ENCODE data around the gene ATXN1.

ATXN1 gene

GRCh38 chr6:16555550-16555949 lies 205.7 kb downstream of the ATXN1 start:
- H3K27ac ChIP-seq (ENCODE audit: extremely low read depth, low read depth, low read length): no peak overlapping the region
- no peak overlapping the region for H3K4me3 ChIP-seq (ENCODE audit: low read depth, low read length)
- H3K4me1 ChIP-seq (ENCODE audit: control insufficient read depth, insufficient read depth, low read length): no peaks in the 10 kb centered on the region
- H3K9me3 ChIP-seq (ENCODE audit: control insufficient read depth, insufficient read depth, low read depth, low read length): no peaks in the 10 kb centered on the region
- POLR2A ChIA-PET: no interaction called here
- CTCF ChIA-PET: no interaction called here
- H3K36me3 ChIP-seq (ENCODE audit: control insufficient read depth in 2 of 2, insufficient read depth in 1 of 2, low read length in 2 of 2): no peaks in the 10 kb centered on the region; a peak in 1 of 3 replicates
- TF ChIP-seq, protein P1, sequence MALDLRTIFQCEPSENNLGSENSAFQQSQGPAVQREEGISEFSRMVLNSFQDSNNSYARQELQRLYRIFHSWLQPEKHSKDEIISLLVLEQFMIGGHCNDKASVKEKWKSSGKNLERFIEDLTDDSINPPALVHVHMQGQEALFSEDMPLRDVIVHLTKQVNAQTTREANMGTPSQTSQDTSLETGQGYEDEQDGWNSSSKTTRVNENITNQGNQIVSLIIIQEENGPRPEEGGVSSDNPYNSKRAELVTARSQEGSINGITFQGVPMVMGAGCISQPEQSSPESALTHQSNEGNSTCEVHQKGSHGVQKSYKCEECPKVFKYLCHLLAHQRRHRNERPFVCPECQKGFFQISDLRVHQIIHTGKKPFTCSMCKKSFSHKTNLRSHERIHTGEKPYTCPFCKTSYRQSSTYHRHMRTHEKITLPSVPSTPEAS (tag by site-specific recombination; IDR thresholded peaks at IDR 0.05): no peak
- no peak for TF ChIP-seq ZNF571 (tag by site-specific recombination; IDR thresholded peaks at IDR 0.05)
- no peak for TF ChIP-seq ZNF549 (tag by site-specific recombination; IDR thresholded peaks at IDR 0.05)
- TF ChIP-seq ZNF658 (tag by site-specific recombination; IDR thresholded peaks at IDR 0.05): no peak
- no peak for TF ChIP-seq ZBTB48 (tag by site-specific recombination; IDR thresholded peaks at IDR 0.05)
- TF ChIP-seq SP2 (tag by site-specific recombination; IDR thresholded peaks at IDR 0.05): no peak
- TF ChIP-seq WT1 (tag by site-specific recombination; IDR thresholded peaks at IDR 0.05): no peak
- TF ChIP-seq ZFP69B (tag by site-specific recombination; IDR thresholded peaks at IDR 0.05): no peak
- no peak for TF ChIP-seq ZNF473 (tag by site-specific recombination; IDR thresholded peaks at IDR 0.05)
- no peak for TF ChIP-seq ZNF544 (tag by site-specific recombination; IDR thresholded peaks at IDR 0.05)
- TF ChIP-seq ZFP3 (tag by site-specific recombination; IDR thresholded peaks at IDR 0.05; ENCODE audit: low read depth): no peak
- no peak for TF ChIP-seq ZBTB1 (tag by site-specific recombination; IDR thresholded peaks at IDR 0.05)
- TF ChIP-seq, protein P2, sequence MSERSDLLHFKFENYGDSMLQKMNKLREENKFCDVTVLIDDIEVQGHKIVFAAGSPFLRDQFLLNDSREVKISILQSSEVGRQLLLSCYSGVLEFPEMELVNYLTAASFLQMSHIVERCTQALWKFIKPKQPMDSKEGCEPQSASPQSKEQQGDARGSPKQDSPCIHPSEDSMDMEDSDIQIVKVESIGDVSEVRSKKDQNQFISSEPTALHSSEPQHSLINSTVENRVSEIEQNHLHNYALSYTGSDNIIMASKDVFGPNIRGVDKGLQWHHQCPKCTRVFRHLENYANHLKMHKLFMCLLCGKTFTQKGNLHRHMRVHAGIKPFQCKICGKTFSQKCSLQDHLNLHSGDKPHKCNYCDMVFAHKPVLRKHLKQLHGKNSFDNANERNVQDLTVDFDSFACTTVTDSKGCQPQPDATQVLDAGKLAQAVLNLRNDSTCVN (tag by site-specific recombination; optimal IDR thresholded peaks at IDR 0.05): no peak
- no peak for TF ChIP-seq REST (tag by site-specific recombination; IDR thresholded peaks at IDR 0.05)
- no peak for TF ChIP-seq ZNF112 (tag by site-specific recombination; IDR thresholded peaks at IDR 0.05)
- no peak for TF ChIP-seq ZNF362 (tag by site-specific recombination; IDR thresholded peaks at IDR 0.05)
- TF ChIP-seq KLF10 (tag by site-specific recombination; IDR thresholded peaks at IDR 0.05): no peak
- TF ChIP-seq ZBTB11 (tag by site-specific recombination; conservative IDR thresholded peaks at IDR 0.05; ENCODE audit: low read depth): no peak
